ENCODE results near the gene NUMA1. TPM values are rescaled to one million over a fixed set of nuclear protein-coding genes. Genes with fewer than 3 reads are reported as not detected.

Gene NUMA1
- total and polyA plus RNA-seq, 4 donors, result 19.5 to 93.2 (median 42.1) TPM

DNA sequence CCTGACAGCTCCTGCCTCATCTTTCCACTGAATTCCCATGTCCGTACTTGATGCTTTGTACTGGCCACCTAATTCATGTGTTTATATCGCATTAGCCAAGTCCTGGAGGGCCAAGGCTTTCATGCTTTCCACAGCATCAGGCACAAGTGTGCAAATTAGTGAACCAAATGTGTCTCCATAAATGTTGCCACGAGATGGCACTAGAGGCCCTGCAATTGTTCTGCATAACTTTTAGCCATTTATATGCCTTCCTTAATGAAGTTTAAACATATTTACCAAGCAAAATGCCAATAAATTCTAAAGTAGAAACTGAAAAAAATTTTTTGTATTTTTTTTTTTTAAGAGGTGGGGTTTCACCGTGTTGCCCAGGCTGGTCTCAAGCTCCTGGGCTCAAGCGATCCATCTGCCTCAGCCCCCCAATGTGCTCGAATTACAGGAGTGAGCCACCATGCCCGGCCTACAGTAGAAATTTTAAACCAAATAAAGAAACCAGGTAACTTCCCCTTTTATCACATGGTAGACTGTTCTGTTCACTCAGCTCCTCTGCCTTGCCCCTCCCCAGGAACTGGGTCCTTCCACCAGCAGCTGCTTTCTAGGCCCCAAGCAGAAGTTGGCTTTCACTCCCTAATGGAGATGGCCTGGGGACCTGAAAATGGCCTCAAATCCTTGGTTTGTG lies 102.5 kb downstream of the NUMA1 start (continued):
- TF ChIP-seq EGR1 (IDR thresholded peaks at IDR 0.05; ENCODE audit: low read depth in 2 of 2), result no peak
- TF ChIP-seq JUND (IDR thresholded peaks at IDR 0.05), result no peak
- no peak for TF ChIP-seq NR2F2 (IDR thresholded peaks at IDR 0.05)

- Histone ChIP-seq H3K4me3 (ENCODE audit: low read depth in 1 of 3, low read length in 3 of 3) (no peak overlapping the region), H3K27me3 (ENCODE audit: control insufficient read depth in 4 of 4, insufficient read depth in 4 of 4, low read length in 3 of 4) (no peaks in the 10 kb centered on the region), H3K36me3 (ENCODE audit: control insufficient read depth in 4 of 4, insufficient read depth in 3 of 4, low read depth in 1 of 4, low read length in 3 of 4) (peaks cover 0 to 18% (median 7%) of the 10 kb centered on the region in 4 donors), H3K27ac (ENCODE audit: low read depth in 1 of 2, low read length in 2 of 2) (no peak overlapping the region), H3K9ac (ENCODE audit: low read depth in 1 of 2, low read length in 2 of 2) (no peak overlapping the region), H3K9me3 (ENCODE audit: control insufficient read depth in 4 of 4, low read length in 3 of 4) (no peaks in the 10 kb centered on the region), H3K4me1 (ENCODE audit: control insufficient read depth in 4 of 4, insufficient read depth in 4 of 4, low read length in 3 of 4) (no peaks in the 10 kb centered on the region)
- 83% methylated on average over 1 of the region's 1 CpG for WGBS
- TF ChIP-seq JUND (IDR thresholded peaks at IDR 0.05) (no peak), GABPA (IDR thresholded peaks at IDR 0.05 in 1 of 2, conservative IDR thresholded peaks at IDR 0.05 in 1 of 2) (no peak), ATF3 (IDR thresholded peaks at IDR 0.05) (no peak), NR2F2 (IDR thresholded peaks at IDR 0.05) (no peak), HNF4G (IDR thresholded peaks at IDR 0.05) (no peak), FOXA2 (IDR thresholded peaks at IDR 0.05) (no peak), FOXA1 (IDR thresholded peaks at IDR 0.05) (no peak), SP1 (IDR thresholded peaks at IDR 0.05) (no peak), REST (IDR thresholded peaks at IDR 0.05) (no peak), EGR1 (IDR thresholded peaks at IDR 0.05; ENCODE audit: low read depth in 2 of 2) (no peak), CTCF (IDR thresholded peaks at IDR 0.05; ENCODE audit: low read depth, low read length, missing input control) (no peak), RAD21 (IDR thresholded peaks at IDR 0.05) (no peak), RXRA (IDR thresholded peaks at IDR 0.05) (no peak)
- TF ChIP-seq, protein P1, sequence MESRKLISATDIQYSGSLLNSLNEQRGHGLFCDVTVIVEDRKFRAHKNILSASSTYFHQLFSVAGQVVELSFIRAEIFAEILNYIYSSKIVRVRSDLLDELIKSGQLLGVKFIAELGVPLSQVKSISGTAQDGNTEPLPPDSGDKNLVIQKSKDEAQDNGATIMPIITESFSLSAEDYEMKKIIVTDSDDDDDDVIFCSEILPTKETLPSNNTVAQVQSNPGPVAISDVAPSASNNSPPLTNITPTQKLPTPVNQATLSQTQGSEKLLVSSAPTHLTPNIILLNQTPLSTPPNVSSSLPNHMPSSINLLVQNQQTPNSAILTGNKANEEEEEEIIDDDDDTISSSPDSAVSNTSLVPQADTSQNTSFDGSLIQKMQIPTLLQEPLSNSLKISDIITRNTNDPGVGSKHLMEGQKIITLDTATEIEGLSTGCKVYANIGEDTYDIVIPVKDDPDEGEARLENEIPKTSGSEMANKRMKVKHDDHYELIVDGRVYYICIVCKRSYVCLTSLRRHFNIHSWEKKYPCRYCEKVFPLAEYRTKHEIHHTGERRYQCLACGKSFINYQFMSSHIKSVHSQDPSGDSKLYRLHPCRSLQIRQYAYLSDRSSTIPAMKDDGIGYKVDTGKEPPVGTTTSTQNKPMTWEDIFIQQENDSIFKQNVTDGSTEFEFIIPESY (IDR thresholded peaks at IDR 0.05), result no peak
- DNase-seq (ENCODE audit: low spot score), result no peak
Observed at GRCh38 chr11:71977090-71977489, 103.3 kb downstream of the NUMA1 start.

Data from liver (tissue), 9 donors.